ENCODE measurements around the gene CNTNAP2. TPM values are rescaled to one million over a fixed set of nuclear protein-coding genes. Genes with fewer than 3 reads are reported as not detected.
A peak's percentile ranks its signal among the peaks of the same experiment; 100 is the strongest.

Gene CNTNAP2
- total RNA-seq, 6 experiments from 2014 or later: 0.07 to 0.13 (median 0.12) TPM; not detected in 3

DNA sequence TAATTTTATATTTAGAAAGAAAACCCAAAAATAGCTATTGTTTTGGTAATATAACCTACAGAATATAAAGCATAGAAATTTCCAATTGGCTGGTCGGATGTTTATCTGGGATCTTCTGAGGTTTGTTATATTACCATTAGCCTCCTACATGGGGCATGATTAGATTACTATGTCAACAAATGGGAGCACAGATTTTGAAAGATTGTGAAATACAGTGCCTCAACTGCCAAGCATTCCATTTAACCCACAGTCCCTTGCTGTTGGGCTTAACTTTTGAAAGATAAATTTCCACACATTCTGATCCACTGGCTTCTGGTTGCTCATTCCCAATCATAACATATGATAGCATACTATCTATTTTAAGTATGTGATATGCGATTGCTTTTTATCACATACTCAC is 2018.5 kb downstream of the CNTNAP2 start:
- Mint-ChIP-seq H3K9me3 (peaks cover 31% of the 10 kb centered on the region), H3K27ac (no peak overlapping the region), H3K27me3 (ENCODE audit: insufficient read depth) (no peaks in the 10 kb centered on the region), H3K4me3 (no peak overlapping the region), H3K36me3 (ENCODE audit: low read depth) (no peaks in the 10 kb centered on the region), H3K4me1 (ENCODE audit: low read depth) (no peaks in the 10 kb centered on the region)
- no peak for DNase-seq
- TF ChIP-seq CTCF (IDR thresholded peaks at IDR 0.05): no peak

- Mint-ChIP-seq H3K36me3 (ENCODE audit: low read depth) (no peaks in the 10 kb centered on the region), H3K27me3 (ENCODE audit: insufficient read depth) (no peaks in the 10 kb centered on the region), H3K9me3 (peaks cover 23% of the 10 kb centered on the region; the same call in 1 of the 2 replicates), H3K4me1 (ENCODE audit: low read depth) (no peaks in the 10 kb centered on the region), H3K27ac (no peak overlapping the region), H3K4me3 (no peak overlapping the region)
- DNase-seq: no peak
- no peak for TF ChIP-seq CTCF (IDR thresholded peaks at IDR 0.05)
Observed at GRCh38 chr7:148135997-148136396, 2019.4 kb downstream of the CNTNAP2 start.

GRCh38 chr7:148142660-148143248 is 2026.2 kb downstream of the CNTNAP2 start:
- Mint-ChIP-seq H3K27me3 (ENCODE audit: insufficient read depth) (no peaks in the 10 kb centered on the region; the same call in none of the 2 replicates), H3K36me3 (ENCODE audit: low read depth) (no peaks in the 10 kb centered on the region), H3K27ac (no peak overlapping the region), H3K9me3 (peaks cover 21% of the 10 kb centered on the region), H3K4me3 (no peak overlapping the region), H3K4me1 (ENCODE audit: low read depth) (no peaks in the 10 kb centered on the region)
- peak; percentile 11 for DNase-seq
- peak; percentile 70 for TF ChIP-seq CTCF (IDR thresholded peaks at IDR 0.05)

GRCh38 chr7:148144827-148145226 is 2028.2 kb downstream of the CNTNAP2 start:
- TF ChIP-seq CTCF (IDR thresholded peaks at IDR 0.05): no peak
- H3K4me1 Mint-ChIP-seq (ENCODE audit: low read depth): no peaks in the 10 kb centered on the region
- no peak for DNase-seq
- H3K27ac Mint-ChIP-seq: no peak overlapping the region
- no peak overlapping the region for H3K4me3 Mint-ChIP-seq
- H3K27me3 Mint-ChIP-seq (ENCODE audit: insufficient read depth): no peaks in the 10 kb centered on the region; the same call in none of the 2 replicates
- no peaks in the 10 kb centered on the region for H3K36me3 Mint-ChIP-seq (ENCODE audit: low read depth)
- peaks cover 23% of the 10 kb centered on the region for H3K9me3 Mint-ChIP-seq

DNA sequence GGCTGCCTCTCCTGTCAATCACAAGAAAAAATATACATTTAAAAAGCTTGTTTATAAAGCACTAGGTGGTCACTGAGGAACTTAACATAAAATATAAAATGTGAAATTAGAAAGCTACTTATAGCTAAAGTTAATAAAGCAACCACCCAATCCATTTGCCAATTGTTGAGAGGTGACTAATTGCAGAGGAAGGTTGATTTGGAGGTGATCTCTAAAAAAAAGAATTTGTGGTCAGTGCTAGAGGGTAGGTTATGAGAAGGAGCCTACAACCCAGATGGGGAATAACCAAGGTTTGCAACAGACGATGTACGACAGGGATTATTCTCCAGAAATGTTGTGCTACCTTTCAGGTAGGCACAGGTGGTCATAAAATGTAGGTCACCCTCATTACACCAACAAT is 2029.7 kb downstream of the CNTNAP2 start:
- DNase-seq: no peak
- Mint-ChIP-seq H3K27ac (no peak overlapping the region), H3K4me3 (no peak overlapping the region), H3K4me1 (ENCODE audit: low read depth) (no peaks in the 10 kb centered on the region), H3K36me3 (ENCODE audit: low read depth) (no peaks in the 10 kb centered on the region), H3K27me3 (ENCODE audit: insufficient read depth) (no peaks in the 10 kb centered on the region; the same call in none of the 2 replicates), H3K9me3 (peaks cover 30% of the 10 kb centered on the region)
- no peak for TF ChIP-seq CTCF (IDR thresholded peaks at IDR 0.05)

Measured in HFFc6 (cell line).